H1 (cell line): ENCODE measurements around the gene SEMA7A. TPM values are rescaled to one million over a fixed set of nuclear protein-coding genes. Genes with fewer than 3 reads are reported as not detected.

Experiments
- CTCF ChIA-PET: fragments of 300-600 bp; sonication (Branson Sonifier 250); formaldehyde crosslinking; loops from one replicate; lab custom pipeline; 2021; ENCODE audit not compliant: partially characterized antibody; lab: Charles Lee
- POLR2A ChIA-PET: fragments of 300-600 bp; sonication (Branson Sonifier 250); formaldehyde crosslinking; loops from one replicate; lab custom pipeline; 2021; ENCODE audit warnings: inconsistent platforms; ENCODE audit not compliant: partially characterized antibody; lab: Charles Lee
- DNase-seq, 2 experiments: peaks; one replicate each; pipeline versions ENCODE4 v3.0.0 to v3.0.0-alpha.2; 2010 to 2022; ENCODE audit warnings: low spot score in 2 of 2, low read depth in 1 of 2, mixed read lengths in 1 of 2
- FAIRE-seq: peaks from 2 replicates; lab custom pipeline; 2011; peaks lifted over from hg19 to GRCh38; lab: Jason Lieb, UNC
- H2AFZ ChIP-seq: 2 replicates; pipeline ENCODE4 v1.8.1; 2012; ENCODE audit warnings: low read length, inconsistent platforms
- H2AK5ac ChIP-seq: 2 replicates; pipeline ENCODE4 v1.6.1; 2013; ENCODE audit warnings: low read depth, low read length
- H2BK120ac ChIP-seq: replicated peaks from 2 replicates; pipeline ENCODE3; 2013; ENCODE audit warnings: low read depth, low read length, inconsistent platforms
- H2BK12ac ChIP-seq: 2 replicates; pipeline ENCODE4 v1.6.1; 2013; ENCODE audit warnings: low read depth, low read length
- H2BK15ac ChIP-seq: 2 replicates; pipeline ENCODE4 v1.6.1; 2013; ENCODE audit warnings: low read length
- H2BK20ac ChIP-seq: 2 replicates; pipeline ENCODE4 v1.6.1; 2013; ENCODE audit warnings: low read length
- H2BK5ac ChIP-seq: 2 replicates; pipeline ENCODE4 v1.6.1; 2013; ENCODE audit warnings: low read depth, low read length
- H3K14ac ChIP-seq: 2 replicates; pipeline ENCODE4 v1.6.1; 2013; ENCODE audit warnings: inconsistent platforms; ENCODE audit not compliant: insufficient read length
- H3K18ac ChIP-seq: 2 replicates; pipeline ENCODE4 v1.6.1; 2013; ENCODE audit warnings: low read length; ENCODE audit errors: extremely low read depth
- H3K23ac ChIP-seq: 2 replicates; pipeline ENCODE4 v1.6.1; 2013; ENCODE audit warnings: inconsistent platforms; ENCODE audit not compliant: insufficient read length
- H3K23me2 ChIP-seq: 2 replicates; pipeline ENCODE4 v1.6.1; 2013; ENCODE audit warnings: low read depth, low read length
- H3K27ac ChIP-seq: 2 replicates; pipeline ENCODE4 v1.6.1; 2011; ENCODE audit warnings: low read depth, low read length, inconsistent platforms
- H3K27me3 ChIP-seq, 4 experiments: replicated peaks in 1 of 4; 1 replicate in 1 of 4; 2 replicates in 3 of 4; pipeline versions ENCODE4 v1.6.1 to v1.8.1; 2011 to 2013; ENCODE audit warnings: low read length in 3 of 4, mild to moderate bottlenecking in 3 of 4, inconsistent platforms in 2 of 4, mixed read lengths in 2 of 4, moderate library complexity in 1 of 4; ENCODE audit not compliant: control insufficient read depth in 3 of 4, insufficient read depth in 3 of 4; ENCODE audit errors: extremely low read depth in 1 of 4
- H3K36me3 ChIP-seq, 4 experiments: 2 replicates each; pipeline versions ENCODE4 v1.6.1 to v1.8.1; 2011 to 2013; ENCODE audit warnings: mild to moderate bottlenecking in 4 of 4, low read length in 3 of 4, moderate library complexity in 2 of 4, control low read depth in 1 of 4, inconsistent platforms in 1 of 4; ENCODE audit not compliant: insufficient read depth in 4 of 4, control insufficient read depth in 2 of 4
- H3K4ac ChIP-seq: replicated peaks from 2 replicates; pipeline ENCODE3; 2013; ENCODE audit warnings: low read length, low read depth, mixed read lengths, inconsistent platforms; ENCODE audit not compliant: insufficient read length
- H3K4me1 ChIP-seq, 4 experiments: replicated peaks in 1 of 4; 1 replicate in 1 of 4; 2 replicates in 3 of 4; pipeline versions ENCODE4 v1.6.1 to v1.8.1; 2011 to 2013; ENCODE audit warnings: low read length in 3 of 4, inconsistent platforms in 2 of 4, mixed read lengths in 1 of 4; ENCODE audit not compliant: insufficient read depth in 4 of 4, control insufficient read depth in 3 of 4
- H3K4me2 ChIP-seq, 2 experiments: 2 replicates each; pipeline versions ENCODE4 v1.6.1 to v1.8.1; 2011 to 2013; ENCODE audit warnings: low read depth in 2 of 2, low read length in 2 of 2, control low read depth in 1 of 2, inconsistent platforms in 1 of 2, mild to moderate bottlenecking in 1 of 2; ENCODE audit not compliant: insufficient read depth in 1 of 2
- H3K4me3 ChIP-seq, 4 experiments: fragments of 200-600, 300-600 bp in 1 of 4; sonication (generic), shearing (Covaris generic), sonication (Bioruptor Twin) in 1 of 4; 2 replicates each; pipeline versions ENCODE4 v1.5.1 to v1.8.1; 2011 to 2016; ENCODE audit warnings: low read length in 4 of 4, low read depth in 3 of 4, control low read depth in 2 of 4, inconsistent platforms in 2 of 4, mild to moderate bottlenecking in 2 of 4, mixed read lengths in 1 of 4, moderate library complexity in 1 of 4; ENCODE audit not compliant: insufficient read depth in 2 of 4; ENCODE audit errors: extremely low read depth in 1 of 4
- H3K56ac ChIP-seq: replicated peaks from 2 replicates; pipeline ENCODE3; 2013; ENCODE audit warnings: low read depth, mild to moderate bottlenecking, mixed read lengths, low read length, inconsistent platforms; ENCODE audit not compliant: insufficient read length
- H3K79me1 ChIP-seq: 2 replicates; pipeline ENCODE4 v1.6.1; 2013; ENCODE audit warnings: low read depth, low read length, control low read depth
- H3K79me2 ChIP-seq, 2 experiments: 2 replicates each; pipeline versions ENCODE4 v1.6.1 to v1.8.1; 2012 to 2013; ENCODE audit warnings: low read length in 2 of 2, mild to moderate bottlenecking in 2 of 2, inconsistent platforms in 1 of 2; ENCODE audit not compliant: insufficient read depth in 2 of 2, control insufficient read depth in 1 of 2
- H3K9ac ChIP-seq, 4 experiments: replicated peaks in 1 of 4; 1 replicate in 1 of 4; 2 replicates in 3 of 4; pipeline versions ENCODE4 v1.6.1 to v1.8.1; 2011 to 2013; ENCODE audit warnings: low read depth in 3 of 4, low read length in 3 of 4, control low read depth in 2 of 4, mild to moderate bottlenecking in 2 of 4, moderate library complexity in 2 of 4, inconsistent platforms in 1 of 4; ENCODE audit errors: extremely low read depth in 1 of 4
- H3K9me3 ChIP-seq, 2 experiments: 2 replicates each; pipeline versions ENCODE4 v1.6.1 to v1.8.1; 2012 to 2013; ENCODE audit warnings: mild to moderate bottlenecking in 2 of 2, moderate library complexity in 2 of 2, control low read depth in 1 of 2, inconsistent platforms in 1 of 2, low read depth in 1 of 2, low read length in 1 of 2, mixed read lengths in 1 of 2; ENCODE audit not compliant: insufficient read depth in 2 of 2
- H4K20me1 ChIP-seq, 2 experiments: replicated peaks in 1 of 2; 2 replicates each; pipeline versions ENCODE3 to v1.8.1; 2011 to 2013; ENCODE audit warnings: inconsistent platforms in 2 of 2, low read length in 2 of 2, mild to moderate bottlenecking in 1 of 2; ENCODE audit not compliant: insufficient read depth in 2 of 2, control insufficient read depth in 1 of 2
- H4K5ac ChIP-seq: 2 replicates; pipeline ENCODE4 v1.6.1; 2013; ENCODE audit warnings: low read length, low read depth, mixed read lengths, inconsistent platforms; ENCODE audit not compliant: insufficient read length
- H4K8ac ChIP-seq: 2 replicates; pipeline ENCODE4 v1.8.0; 2013; ENCODE audit warnings: mild to moderate bottlenecking, moderate library complexity, low read length, inconsistent platforms; ENCODE audit not compliant: insufficient read depth; ENCODE audit errors: extremely low read depth
- H4K91ac ChIP-seq: replicated peaks from 2 replicates; pipeline ENCODE3; 2013; ENCODE audit warnings: low read length, mixed read lengths, inconsistent platforms; ENCODE audit not compliant: insufficient read length
- ATF2 ChIP-seq: IDR thresholded peaks from 2 replicates; pipeline ENCODE4 v1.6.1; 2012; ENCODE audit warnings: low read length, inconsistent platforms
- SUZ12 ChIP-seq: fragments of 200-600 bp; sonication (generic); IDR thresholded peaks from 2 replicates; pipeline ENCODE4 v1.6.1; 2012; ENCODE audit warnings: mild to moderate bottlenecking, inconsistent platforms, low read length, moderate library complexity, mixed read lengths
- WGBS, 2 experiments: shearing (Covaris generic) in 1 of 2; methylation state at CpG; one replicate each; pipeline versions ENCODE4 v1.1.6 to v1.1.7; 2013 to 2015; ENCODE audit warnings: low lambda C conversion rate in 2 of 2, mixed read lengths in 2 of 2, inconsistent platforms in 1 of 2, low coverage in 1 of 2, missing lambda C conversion rate in 1 of 2; ENCODE audit not compliant: insufficient replicate concordance in 2 of 2, insufficient coverage in 1 of 2, insufficient read length in 1 of 2; ENCODE audit errors: extremely low coverage in 1 of 2, missing lambda C conversion rate in 1 of 2; 5-methylcytosine and 5-hydroxymethylcytosine counted together
- polyA plus RNA-seq, 7 experiments: library from polyadenylated mRNA; depleted of rRNA in 3 of 7; stranded (reverse) in 5 of 7; unstranded in 2 of 7; fragments of >200 nt in 5 of 7; fragments of 200-250 nt in 2 of 7; gene quantifications; 1 replicate in 5 of 7; 2 replicates in 1 of 7; 4 replicates in 1 of 7; pipeline versions ENCODE4 v1.2.1 to v1.2.3, GENCODE V29; 2011 to 2013; ENCODE audit warnings: missing spikeins in 2 of 7, mixed read lengths in 2 of 7
- total RNA-seq: library from RNA; stranded (reverse); fragmentation: NEBNext Ultra II Directional; extraction: Animal tissue kit (Norgen Biotek cat#: 25700); gene quantifications from 2 replicates; pipeline ENCODE4 v1.2.1, GENCODE V29; 2021

The SEMA7A gene
- total and polyA plus RNA-seq, 2 of the 8 experiments (the other 6 are each of a cell fraction or from before 2014, with no cell fraction given) = 10.7 to 15.0 TPM

GRCh38 chr15:74417225-74417624 lies 16.5 kb downstream of the SEMA7A start:
- Histone ChIP-seq H3K23ac (no peak overlapping the region), H3K56ac (no peak overlapping the region), H3K4me1 (peaks cover 0 to 16% (median 8%) of the 10 kb centered on the region in 4 experiments; a peak in 5 of 7 replicates), H2AFZ (no peak overlapping the region), H3K9me3 (no peaks in the 10 kb centered on the region), H3K79me2 (0 out of 4 replicates have a peak, but pooled peaks cover 0 to 6% of the 10 kb centered on the region in 2 experiments), H2BK20ac (no peak overlapping the region), H3K9ac (no peak overlapping the region), H3K79me1 (peaks cover 9% of the 10 kb centered on the region), H3K4ac (no peak overlapping the region), H3K18ac (no peak overlapping the region)
- no peak for FAIRE-seq
- POLR2A ChIA-PET = interaction anchor here (0.9 to 1.7 kb wide), 2 partner anchors 15 to 128 kb away, joined by 3 to 5 read pairs; no protein-coding TSS in a partner anchor
- TF ChIP-seq ATF2 (no peak), SUZ12 (no peak)
- TF ChIP-seq, all 59 proteins: peak for 0
- Histone ChIP-seq H3K4me3 (no peak overlapping the region), H2BK120ac (no peak overlapping the region), H3K36me3 (peaks cover 0 to 7% (median under 1%) of the 10 kb centered on the region in 4 experiments; a peak in 3 of 8 replicates), H3K23me2 (peaks cover 3% of the 10 kb centered on the region; the same call in 1 of the 2 replicates), H3K27ac (no peak overlapping the region), H3K27me3 (no peaks in the 10 kb centered on the region), H2AK5ac (no peak overlapping the region), H2BK5ac (no peak overlapping the region), H3K4me2 (no peak overlapping the region), H4K20me1 (peaks cover 6 to 13% of the 10 kb centered on the region in 2 experiments), H4K5ac (no peak overlapping the region), H3K14ac (no peak overlapping the region), H2BK15ac (no peak overlapping the region), H2BK12ac (no peak overlapping the region), H4K8ac (no peak overlapping the region), H4K91ac (no peak overlapping the region)
- DNase-seq = no peak
- CTCF ChIA-PET = interaction anchor here (1.3 to 41.3 kb wide), 5 partner anchors 10 to 38 kb away, joined by 3 to 1311 read pairs (median 4); partner anchors contain the start of gene CYP11A1
- WGBS, 2 experiments = 88% methylated on average over 13 of the region's 13 CpGs; no CpG with 5 or more reads in 1 of the 2 experiments
